Forelimb muscle (tissue), 1 donor: ENCODE results near the gene KAT6B. TPM values are rescaled to one million over a fixed set of nuclear protein-coding genes. Genes with fewer than 3 reads are reported as not detected.

Experiments
- DNase-seq: peaks from one replicate; pipeline ENCODE4 v3.0.0-alpha.2; 2013; ENCODE audit warnings: low read depth
- polyA plus RNA-seq: library from polyadenylated mRNA; unstranded; fragments of 120-200 nt; gene quantifications from one replicate; pipeline ENCODE4 v1.2.1, GENCODE V29; 2013; ENCODE audit not compliant: insufficient read length

KAT6B gene
- polyA plus RNA-seq, 1 donor, result 17.2 TPM

DNA sequence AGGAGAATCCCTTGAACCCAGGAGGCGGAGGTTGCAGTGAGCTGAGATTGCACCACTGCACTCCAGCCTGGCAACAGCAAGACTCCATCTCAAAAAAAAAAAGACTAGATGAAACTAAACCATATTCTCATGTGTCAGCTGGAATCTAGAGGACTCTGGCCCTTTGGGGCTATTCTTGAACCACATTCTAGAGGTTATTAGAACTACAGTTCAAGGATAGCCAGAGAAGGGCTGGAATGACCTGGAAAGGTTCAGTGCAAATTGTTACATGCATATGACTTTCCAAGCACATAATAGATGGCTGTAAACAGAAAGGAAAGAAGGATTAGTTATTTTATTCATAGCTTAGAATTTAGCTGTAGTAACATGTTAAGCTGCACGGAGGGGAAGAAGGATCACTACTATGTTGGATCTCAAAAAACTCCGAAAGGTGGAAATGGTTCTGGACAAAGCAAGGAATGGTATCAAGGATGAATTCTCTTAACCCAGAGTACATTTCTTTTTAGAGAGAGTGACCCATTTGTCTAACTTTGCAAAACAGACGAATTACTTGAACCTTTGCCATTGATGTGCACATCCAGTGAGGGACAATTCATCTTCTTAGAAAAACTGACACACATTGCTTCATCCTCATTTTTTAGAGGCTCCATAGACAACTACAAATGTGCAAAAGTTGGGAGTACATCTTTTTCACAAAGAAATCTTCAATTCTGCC is 161.1 kb downstream of the KAT6B start:
- no peak for DNase-seq

DNA sequence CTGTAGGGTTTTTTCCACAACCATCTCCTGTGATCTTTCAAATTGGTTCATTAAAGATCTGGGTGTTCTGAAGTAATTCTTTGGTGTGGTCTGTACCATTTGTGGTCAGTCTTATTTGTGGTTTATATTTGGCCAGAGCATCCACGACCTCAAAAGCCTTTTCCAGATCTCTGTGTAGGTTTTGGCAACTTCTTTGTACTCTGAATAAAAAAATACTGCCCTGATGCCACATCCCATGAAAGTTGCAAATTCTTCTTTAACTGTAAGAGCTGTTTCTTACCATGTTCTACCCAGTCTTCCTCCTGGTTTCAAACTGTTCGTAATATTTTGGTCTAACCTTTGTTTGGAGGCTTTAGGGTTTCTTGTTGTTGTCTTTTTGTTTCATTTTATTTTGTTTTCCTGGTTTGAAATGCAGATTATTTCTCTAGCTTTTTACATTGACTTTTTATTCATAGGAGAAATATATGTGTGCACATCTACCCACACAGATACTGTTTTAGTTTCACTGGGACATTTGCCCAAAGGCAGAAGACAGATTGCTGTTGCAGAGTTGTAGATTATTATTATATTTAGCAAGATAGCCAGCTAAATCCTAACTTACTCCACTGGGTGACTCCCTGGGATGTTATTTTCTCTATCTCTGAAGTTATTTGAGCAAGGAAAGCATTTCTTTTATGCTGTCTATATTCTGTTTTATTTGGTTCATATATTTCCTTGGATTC is 161.8 kb downstream of the KAT6B start:
- DNase-seq, result no peak

DNA sequence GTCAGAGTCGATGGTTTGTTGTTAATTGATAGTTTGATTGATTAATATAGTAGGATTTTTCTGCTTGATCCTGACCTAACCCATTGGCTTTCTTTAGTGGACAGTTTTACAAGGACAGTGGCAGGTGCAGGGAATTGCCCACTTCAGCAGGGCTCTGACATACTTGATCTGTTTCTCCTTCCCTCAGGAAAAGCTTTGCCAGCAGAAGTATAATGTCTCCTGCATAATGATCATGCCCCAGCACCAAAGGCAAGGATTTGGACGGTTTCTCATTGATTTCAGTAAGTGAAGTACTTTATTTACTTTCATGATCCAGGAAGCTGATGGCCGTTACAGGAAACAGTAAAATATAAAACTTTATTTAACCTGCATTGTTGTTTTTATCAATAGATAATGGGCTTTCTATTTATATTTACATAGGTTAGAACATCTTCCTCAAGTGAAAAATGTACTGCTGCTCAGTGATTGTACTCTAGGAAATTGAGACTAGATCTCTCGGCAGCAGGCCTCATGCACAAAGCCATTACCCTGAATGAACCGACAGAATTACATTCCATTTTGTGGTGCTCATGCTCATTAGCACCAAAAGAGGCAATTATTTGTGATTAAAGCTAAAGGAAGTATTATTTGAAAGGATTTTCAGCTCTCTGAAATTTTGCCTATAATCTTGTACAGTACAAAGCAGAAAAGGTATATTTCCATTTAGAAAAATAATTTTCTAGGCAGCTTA is 162.6 kb downstream of the KAT6B start:
- no peak for DNase-seq

DNA sequence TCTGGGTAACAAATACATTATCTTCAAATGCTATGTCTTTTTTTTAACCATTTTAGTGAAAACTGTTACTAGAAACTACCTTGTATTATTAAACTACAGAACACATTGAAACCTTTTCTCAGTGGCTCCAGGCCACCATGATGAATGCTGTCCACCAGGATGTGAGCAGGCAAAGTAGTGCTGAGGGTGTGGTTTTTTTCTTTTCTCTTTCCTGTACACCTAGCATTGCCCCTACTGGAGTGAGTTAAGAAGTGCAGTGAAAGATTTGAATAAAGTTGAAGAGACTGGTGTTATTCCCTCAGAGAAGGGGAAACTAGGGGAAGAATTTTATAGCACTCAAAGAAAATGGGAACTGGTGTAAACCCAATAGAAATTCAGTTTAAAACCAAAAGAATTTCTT is 165.0 kb downstream of the KAT6B start:
- no peak for DNase-seq

DNA sequence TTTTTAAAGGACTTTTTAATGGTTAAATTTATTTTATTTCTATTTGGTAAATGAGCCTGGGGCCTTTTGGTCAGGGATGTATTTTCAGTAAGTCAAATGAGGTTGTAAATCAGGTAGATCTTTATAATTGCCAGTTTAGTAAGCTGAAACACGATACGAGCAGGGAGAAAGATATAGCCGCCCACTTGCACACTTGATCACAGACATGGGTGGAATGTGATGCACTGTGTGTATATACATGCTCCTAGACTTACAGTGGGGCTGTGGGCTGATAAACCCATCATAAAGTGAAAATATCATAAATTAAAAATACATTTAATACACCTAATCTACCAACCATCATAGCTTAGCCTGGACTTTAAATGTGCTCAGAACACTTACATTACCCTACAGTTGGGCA is 165.7 kb downstream of the KAT6B start:
- DNase-seq, result no peak

DNA sequence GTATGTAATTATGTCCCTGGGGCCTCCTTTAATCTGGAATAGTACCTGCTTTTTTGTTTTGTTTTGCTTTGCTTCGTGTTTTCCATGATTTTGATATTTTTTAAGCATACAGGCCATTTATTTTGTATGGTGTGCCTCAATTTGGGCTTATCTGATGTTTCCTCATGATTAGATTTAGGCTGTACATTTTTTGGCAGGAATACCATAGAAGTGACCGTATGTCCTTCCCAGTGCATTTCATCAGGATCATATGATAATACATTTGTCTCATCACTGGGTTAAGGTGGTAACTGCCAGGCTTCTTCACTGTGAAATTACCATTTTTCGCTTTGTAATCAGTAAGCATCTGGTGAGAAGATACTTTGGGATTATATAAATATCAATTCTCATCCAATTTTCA is 167.2 kb downstream of the KAT6B start:
- no peak for DNase-seq

DNA sequence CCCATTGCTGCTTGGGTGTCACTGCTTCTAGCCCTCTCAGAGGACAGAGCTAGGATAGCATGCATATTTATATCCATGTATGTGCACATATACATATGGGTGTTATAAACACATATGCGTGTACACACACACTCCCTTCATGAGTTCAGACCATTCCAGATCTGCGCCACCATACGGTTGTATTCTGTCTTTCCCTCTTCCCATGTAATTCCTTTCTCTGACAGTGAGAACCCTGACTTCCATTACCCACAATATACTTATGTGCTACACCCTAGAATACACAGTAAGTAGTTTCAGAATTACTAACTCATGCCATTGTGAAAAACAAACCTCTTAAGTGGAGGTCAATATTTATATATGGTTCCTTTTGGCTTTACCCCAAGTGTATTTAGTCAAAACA is 168.5 kb downstream of the KAT6B start:
- DNase-seq, result no peak

DNA sequence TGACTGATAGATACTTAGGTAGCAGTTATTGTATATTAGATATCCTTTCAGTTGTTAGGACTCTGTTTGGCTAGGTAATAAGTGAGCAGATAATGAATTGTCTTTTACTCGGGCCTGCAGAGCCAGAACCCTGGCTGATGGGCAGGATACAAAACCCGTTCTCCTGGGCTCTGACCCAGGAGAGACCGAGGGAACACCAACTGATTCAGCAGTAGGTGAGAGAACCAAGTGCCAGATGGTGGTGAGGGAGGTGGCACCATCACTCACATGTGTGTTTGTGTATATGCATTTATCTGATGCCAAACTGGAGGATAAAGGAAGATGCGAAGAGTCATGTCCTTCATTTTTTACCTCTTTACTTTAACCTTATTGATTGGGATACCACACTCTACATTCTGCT is 169.4 kb downstream of the KAT6B start:
- DNase-seq, result no peak

DNA sequence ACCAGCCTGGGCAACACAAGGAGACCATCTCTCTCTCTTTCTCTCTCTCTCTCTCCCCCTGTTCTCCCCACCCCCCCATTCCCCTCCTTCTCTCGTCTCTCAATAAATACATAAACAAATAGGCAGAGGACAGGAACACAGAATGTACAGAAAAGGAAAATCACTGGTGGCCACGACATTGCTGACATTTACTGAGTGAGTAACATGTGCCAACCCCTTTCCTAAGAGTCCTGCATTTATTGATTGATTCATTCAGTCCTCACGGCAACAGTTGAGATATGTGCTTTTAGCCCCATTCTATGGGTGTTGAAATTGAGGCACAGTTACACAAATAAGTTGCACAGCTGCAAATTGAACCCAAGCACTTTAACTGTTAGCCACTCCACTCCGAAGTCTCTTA is 170.8 kb downstream of the KAT6B start:
- DNase-seq, result no peak

DNA sequence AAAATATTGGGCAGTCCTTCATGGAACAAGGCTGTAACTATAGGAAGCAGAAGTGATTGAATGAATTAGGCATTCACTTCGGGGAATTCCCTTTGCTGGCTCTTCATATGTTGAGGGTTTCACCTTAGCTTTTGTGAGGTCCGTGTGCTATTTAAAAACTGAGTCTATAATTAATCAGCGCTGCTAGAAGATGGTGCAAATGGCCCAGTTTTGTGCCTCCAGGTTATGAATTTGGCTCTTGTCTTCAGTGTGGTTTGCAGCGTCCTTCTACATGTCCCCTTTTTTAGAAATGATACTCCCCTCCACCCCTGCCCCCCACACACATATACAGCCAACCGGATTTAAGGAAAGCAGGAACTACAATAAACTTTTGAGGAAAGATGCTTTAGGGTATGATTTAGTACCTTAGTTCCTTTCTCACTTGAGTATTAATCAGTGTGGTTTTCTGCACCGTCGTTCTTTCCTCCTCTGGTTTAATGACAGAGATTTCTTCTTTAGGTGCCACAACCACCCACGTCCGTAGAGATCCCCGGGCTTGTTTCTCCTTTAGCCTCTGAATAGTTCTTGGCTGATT is 174.4 kb downstream of the KAT6B start:
- no peak for DNase-seq

DNA sequence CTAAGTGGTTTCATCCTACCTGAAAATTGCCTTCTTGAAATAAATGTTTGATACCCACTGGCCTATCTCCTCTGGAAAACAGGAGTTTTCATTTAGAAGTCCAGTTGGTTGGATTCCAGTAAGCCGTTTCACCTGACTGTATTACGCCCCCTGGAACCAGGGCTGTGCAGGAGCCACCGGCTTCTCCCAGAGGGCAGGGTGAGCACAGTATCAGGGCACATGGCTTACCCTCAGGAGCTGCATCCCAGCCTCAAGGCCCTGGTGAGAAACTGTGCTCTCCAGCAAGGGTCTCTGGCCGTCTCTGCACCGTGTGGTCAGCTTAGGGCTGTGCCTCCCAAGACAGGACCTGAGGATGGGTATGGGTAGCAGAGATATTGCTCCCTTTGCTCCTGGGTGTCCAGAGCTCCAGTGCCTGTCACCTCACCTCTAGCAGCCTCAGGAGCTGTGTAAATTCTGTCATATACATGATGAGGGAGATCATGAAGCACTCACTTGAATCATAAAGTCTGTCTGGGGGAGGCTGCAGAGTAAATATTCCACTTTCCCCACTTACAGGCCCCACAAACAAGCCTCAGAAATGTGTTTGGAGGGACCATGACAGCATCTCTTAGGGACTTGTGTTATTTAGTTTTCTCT is 175.4 kb downstream of the KAT6B start:
- no peak for DNase-seq

DNA sequence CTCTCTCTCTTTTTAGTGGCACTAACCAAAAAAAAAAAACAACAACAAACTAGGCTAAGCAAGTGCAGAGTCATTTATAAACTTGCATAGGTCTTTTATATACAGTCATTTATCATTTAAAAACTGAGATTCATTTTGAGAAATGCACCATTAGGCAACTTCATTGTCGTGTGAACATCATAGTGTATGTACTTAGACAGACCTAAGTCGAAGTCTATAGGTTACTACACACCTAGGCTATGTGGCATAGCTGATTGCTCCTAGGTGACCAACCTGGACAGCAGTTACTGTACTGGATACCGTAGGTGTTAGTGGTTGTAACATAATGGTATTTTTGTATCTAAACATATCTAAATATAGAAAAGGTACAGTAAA is 175.9 kb downstream of the KAT6B start:
- DNase-seq, result no peak

DNA sequence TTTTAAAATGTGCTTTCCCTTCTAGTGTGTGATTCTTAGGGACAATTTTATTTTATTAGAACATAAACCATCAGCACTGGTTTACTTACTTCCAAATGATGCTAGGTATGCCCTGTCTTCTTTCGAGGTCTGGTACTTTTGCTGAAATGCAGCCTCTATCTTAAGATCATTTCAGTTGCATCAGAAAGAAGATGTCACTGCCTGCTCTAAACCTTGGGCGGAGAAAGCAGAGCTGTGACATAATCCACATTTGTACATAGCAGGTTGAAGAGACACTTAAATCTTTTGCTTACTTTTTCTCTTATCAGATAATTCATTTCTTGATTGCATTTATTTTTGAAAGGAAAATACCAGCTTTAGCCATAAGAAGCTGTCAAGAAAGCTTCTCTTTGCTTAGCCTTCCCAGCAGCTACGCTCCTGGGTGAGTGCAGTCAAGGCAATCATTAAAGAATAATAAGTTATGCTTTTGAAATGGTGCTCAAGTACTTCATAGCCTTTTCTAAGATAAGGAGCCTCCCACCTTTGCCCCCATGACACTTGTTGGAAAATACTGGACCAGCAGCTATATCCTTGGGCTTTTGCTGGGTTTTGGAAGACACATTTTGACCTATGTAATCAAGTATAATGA is 176.7 kb downstream of the KAT6B start:
- no peak for DNase-seq

DNA sequence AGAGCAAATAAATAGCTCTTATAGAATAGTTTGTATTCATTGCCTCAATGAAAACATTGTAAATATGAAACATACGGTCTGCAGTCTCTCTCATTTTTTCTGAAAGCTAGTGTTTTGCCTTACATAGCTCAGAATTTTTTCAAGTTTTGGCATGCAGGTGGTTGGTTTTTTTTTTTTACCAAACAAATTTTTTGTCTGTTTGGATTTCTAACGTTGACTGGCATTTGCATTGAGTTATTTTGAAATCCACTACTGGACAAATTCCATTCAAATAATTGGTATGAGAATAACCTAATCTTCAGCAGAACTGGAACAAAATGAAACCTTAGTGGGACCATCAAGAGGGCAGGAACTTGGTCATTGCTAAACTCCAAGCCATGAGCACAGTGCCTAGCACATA is 177.5 kb downstream of the KAT6B start:
- no peak for DNase-seq

DNA sequence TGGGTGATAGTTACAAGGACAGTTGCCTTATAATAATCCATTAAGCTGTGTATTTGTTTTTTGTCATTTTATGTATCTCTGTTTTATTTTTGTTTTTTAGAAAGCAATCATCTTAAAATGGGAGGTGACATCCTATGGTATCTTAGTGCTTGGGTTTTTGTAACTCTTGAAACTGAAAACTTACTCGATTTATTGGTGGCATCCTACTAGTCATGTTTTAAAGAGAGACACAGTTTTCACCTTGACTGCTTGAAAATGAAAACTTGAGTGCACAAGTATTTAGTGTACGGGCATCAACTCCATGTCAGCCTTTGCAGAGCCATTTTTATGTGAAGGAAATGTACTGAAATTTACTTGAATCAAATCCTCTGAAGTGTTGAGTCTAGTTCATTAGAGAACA is 181.2 kb downstream of the KAT6B start:
- no peak for DNase-seq

DNA sequence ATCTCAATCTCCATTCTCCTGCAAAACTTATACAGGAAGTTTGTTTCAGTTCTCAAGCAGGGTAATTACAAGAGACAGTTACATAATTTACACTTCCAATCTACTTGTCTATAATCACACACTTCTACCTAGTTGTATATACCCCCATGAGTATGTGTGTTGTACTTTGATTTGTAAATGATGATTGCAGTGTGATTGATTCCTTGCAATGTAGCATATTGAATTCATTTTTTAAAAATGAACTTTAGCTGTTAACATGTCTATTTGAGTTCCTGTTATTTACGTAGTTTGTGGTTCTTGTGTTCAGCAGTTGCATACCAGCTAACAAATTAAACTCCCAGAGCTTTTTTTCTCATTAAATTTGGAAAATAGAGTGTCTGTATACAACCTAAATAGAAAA is 182.6 kb downstream of the KAT6B start:
- no peak for DNase-seq

DNA sequence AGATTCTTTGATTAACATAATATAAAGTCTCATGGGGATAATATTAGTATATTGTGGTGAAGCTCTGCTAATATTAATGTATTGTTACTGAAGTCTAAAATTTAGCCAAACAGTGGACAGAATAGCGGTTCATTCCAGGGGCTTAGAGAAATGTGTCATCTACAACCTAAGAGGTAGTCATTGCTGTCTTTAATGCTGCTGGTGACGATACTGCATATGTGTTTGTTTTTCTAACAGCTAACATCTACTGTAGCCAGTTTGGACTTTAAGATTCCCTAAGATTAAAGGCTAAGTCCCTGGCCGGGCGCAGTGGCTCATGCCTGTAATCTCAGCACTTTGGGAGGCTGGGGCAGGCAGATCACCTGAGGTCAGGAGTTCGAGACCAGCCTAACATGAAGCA is 183.0 kb downstream of the KAT6B start:
- no peak for DNase-seq

DNA sequence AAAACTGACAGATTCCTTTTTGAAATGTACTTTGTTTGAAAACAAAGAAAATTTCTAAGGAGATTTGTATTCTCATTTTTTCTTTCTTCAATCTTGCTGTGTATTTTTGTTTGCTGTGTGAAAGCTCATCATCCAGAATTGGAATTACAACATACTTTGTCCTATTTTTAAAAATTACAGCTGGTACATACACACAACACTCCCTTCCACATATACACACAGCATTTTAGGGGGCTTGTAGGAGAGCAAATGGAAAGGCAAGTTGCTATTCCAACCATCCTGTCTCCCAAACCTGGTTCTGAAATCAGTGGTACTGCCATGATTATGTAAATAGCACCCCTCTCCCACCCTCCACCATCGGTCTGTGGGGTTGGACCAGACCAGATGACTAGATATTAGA is 184.0 kb downstream of the KAT6B start:
- no peak for DNase-seq

DNA sequence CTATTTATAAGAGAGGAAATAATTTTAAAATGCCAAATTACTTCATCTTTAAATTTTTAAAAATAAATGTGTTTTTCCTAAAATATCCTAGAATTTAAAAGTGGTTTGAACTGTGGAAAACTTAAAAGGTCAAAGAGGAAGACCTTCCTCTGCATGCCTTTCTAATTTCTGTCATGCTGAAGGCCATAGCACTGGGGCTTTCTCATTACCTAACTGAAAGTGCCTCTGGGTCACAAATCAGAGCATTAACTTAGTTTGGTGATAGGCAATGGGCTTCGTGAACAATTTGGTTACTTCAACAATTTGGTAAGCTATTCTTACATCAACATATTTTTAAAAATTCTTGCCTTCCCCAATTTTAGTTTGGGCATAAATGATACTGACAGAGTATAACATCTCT is 184.8 kb downstream of the KAT6B start:
- no peak for DNase-seq

DNA sequence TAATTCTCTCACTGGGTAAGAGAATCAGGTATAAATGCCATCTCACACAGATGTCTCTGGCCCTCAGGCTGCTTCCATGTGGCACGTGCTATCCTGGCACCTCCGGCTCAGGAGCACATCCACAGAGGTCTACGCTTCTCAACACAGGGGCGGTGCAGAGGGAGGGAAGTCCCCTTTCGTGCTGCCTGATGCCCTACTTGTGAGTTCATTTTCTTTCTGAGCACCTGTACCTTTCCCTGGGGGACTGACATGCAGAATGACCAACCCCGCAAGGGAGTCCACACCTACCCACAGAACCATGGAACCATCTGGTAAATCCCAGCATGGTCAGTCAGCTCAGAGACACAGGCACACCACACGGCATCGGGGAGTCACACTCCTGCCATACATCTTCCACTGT is 186.1 kb downstream of the KAT6B start:
- no peak for DNase-seq

DNA sequence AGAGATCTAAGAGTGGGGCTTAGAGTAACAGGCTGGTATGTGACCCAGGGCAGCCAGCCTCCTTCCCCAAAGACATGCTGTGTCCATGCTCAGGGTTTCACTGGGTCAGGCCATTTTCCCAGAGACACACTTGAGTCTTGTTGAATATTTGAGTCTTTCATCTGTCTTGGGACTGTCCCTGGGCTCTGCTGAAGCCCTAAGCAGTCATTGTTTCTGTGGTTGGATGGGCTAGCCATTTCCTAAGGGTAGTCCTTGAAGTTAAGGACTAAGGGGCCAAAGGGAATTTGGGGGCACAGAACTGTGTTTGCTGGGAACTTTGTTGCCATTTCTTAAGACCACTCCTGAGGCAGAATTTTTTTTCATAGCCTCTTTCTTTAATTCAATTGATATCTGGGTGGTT is 186.6 kb downstream of the KAT6B start:
- DNase-seq, result no peak

DNA sequence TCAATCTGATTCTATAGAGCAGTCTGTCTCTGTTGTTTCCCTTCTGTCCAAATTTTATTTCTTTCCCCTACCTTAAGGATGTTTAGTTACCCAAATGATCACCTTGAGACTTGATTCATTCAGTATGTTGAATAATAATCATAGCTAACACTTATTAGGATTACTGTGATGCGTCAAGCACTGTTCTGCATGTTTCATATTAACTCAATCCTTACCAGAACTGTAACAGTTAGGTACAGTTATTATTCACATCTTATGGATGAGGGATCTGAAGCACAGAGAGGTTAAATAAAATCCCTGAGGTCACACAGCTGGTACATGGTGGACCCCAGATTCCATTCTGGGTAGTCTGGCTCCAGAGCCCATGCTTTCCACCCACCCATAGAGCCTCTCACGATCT is 187.1 kb downstream of the KAT6B start:
- no peak for DNase-seq
